ENCODE measurements around the gene RABGGTA.

RABGGTA gene

DNA sequence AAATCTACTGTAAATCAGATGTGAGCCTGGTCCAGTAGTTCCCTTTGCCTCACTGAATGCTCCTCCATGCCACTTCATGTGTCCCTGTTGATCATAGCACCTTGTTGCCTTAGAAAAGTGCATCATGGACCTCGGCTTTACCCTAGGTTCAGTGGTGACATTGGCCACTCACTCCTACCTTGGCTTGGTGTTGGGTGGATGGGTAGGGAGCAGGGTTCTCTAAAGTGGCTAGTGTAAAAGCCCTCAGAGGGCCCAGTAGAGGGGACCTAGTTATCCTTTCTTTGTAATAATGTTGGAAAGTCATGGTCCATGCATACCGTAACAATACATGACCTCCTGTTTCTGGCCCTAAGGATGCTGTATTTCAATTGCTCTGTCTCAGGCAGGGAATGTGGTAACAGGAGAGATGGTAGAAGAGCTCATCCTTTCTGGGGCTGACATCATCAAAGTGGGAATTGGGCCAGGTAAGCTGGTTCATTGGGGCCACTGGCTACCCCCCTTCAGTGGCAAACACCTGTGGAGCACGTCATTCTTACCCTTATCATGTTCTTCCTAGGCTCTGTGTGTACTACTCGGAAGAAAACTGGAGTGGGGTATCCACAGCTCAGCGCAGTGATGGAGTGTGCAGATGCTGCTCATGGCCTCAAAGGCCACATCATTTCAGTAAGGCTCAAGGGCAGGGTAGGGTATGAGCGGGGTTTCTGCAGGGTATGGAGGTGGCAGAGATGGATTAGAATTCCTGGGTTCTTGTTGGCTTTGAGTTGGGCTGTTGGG lies 34.5 kb downstream of the RABGGTA start:
- TF ChIP-seq, protein P1, sequence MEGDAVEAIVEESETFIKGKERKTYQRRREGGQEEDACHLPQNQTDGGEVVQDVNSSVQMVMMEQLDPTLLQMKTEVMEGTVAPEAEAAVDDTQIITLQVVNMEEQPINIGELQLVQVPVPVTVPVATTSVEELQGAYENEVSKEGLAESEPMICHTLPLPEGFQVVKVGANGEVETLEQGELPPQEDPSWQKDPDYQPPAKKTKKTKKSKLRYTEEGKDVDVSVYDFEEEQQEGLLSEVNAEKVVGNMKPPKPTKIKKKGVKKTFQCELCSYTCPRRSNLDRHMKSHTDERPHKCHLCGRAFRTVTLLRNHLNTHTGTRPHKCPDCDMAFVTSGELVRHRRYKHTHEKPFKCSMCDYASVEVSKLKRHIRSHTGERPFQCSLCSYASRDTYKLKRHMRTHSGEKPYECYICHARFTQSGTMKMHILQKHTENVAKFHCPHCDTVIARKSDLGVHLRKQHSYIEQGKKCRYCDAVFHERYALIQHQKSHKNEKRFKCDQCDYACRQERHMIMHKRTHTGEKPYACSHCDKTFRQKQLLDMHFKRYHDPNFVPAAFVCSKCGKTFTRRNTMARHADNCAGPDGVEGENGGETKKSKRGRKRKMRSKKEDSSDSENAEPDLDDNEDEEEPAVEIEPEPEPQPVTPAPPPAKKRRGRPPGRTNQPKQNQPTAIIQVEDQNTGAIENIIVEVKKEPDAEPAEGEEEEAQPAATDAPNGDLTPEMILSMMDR (IDR thresholded peaks at IDR 0.05; ENCODE audit: low read depth, low read length) = no peak
- H3K4me3 ChIP-seq (ENCODE audit: low read depth, low read length) = no peak overlapping the region

DNA sequence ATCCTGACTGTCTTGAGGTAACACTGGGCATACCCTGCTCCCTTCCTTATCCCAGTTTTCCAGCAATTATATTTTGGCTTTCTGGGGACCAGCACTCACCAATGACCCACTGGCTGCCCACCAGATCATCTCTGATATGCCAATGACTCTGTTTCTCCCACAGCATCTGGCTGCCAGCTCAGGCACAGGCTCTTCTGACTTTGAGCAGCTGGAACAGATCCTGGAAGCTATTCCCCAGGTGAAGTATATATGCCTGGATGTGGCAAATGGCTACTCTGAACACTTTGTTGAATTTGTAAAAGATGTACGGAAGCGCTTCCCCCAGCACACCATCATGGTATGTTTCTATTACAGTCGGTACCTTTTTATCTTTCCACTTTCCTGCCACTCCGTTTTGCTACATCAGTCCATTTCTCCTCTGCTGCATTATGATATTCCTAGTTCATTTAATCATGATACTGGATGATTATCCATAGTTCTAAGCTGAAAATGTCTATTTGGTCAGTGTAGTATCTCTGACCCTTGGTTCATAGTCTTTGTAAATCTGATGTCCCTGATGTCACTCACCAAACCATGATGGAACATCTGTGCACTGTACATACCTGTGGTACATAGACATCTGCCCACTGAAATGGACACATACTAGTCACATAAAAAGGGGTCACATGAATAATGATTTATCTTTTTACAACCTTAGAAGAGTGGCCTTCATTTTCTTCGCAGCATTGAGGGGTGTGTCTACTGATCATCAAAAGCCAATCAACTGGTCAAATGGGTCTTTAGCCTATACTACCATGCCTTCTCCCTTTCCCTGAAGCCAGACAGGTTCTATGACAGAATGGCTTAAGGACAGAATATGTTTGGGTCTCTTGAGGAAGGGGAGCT lies 35.4 kb downstream of the RABGGTA start:
- H3K4me3 ChIP-seq (ENCODE audit: low read depth, low read length) = no peak overlapping the region
- TF ChIP-seq, protein P1 (IDR thresholded peaks at IDR 0.05; ENCODE audit: low read depth, low read length) = no peak

DNA sequence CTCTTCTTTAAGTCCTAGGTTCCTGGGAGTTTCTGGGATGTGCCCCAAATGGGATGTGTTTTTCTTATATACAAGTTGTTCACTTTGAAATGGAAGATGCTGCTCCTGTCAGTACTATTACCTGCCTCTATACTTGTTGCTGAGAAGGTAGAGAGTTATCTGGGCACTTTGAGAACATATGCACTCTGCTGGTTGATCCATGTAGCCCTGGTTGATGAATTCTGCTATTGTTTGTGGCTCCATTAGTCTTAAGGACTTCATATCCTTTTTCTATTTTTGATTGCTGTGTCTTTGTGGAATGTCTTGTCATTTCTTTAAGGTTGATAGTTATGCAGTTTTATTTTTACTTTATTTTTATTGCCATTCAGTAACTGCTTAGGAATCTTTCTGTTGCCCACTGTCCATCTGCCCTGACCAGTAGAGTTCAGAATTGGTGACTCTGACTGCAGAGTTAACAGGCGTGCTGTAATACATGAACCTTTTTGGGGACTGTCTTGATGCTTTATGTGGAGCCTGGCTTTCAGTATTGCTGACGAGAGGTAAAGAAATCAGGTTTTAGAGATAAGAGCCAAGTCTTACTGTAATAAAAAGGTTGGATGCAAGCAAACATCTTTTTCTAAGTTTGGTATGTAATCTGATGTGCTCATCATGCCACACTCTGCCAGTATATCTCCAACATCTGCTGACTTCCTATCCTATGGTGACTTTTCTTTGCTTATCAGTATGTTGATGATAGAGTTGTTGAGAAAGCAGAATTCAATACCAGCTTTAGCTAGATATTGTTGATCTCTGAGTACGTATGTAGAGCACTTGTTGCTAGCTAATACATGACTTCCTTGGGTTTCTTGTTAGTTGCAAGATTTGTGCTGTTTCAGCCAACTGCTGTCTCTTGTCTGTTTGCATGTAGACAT lies 37.0 kb downstream of the RABGGTA start:
- no peak overlapping the region for H3K4me3 ChIP-seq (ENCODE audit: low read depth, low read length)

DNA sequence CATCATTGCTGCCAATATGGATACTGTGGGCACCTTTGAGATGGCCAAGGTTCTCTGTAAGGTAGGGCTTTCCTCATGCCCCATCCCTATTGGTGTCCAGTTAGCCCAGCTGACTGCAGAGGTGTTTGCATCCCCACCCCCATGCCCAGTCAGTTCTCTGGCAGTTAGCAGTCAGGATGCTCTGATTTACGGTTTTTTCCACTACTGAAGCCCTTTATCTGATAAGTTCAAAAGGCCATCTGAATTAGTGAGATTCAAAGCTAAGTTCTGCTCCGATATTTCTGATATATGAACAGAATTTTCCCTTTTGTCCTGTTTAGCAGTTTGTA lies 37.9 kb downstream of the RABGGTA start:
- H3K4me3 ChIP-seq (ENCODE audit: low read depth, low read length) = peak overlapping the region; percentile 95

More for the DNA sequence above, 37.0 kb downstream of the RABGGTA start:
- TF ChIP-seq, protein P1 (IDR thresholded peaks at IDR 0.05; ENCODE audit: low read depth, low read length) = no peak

DNA sequence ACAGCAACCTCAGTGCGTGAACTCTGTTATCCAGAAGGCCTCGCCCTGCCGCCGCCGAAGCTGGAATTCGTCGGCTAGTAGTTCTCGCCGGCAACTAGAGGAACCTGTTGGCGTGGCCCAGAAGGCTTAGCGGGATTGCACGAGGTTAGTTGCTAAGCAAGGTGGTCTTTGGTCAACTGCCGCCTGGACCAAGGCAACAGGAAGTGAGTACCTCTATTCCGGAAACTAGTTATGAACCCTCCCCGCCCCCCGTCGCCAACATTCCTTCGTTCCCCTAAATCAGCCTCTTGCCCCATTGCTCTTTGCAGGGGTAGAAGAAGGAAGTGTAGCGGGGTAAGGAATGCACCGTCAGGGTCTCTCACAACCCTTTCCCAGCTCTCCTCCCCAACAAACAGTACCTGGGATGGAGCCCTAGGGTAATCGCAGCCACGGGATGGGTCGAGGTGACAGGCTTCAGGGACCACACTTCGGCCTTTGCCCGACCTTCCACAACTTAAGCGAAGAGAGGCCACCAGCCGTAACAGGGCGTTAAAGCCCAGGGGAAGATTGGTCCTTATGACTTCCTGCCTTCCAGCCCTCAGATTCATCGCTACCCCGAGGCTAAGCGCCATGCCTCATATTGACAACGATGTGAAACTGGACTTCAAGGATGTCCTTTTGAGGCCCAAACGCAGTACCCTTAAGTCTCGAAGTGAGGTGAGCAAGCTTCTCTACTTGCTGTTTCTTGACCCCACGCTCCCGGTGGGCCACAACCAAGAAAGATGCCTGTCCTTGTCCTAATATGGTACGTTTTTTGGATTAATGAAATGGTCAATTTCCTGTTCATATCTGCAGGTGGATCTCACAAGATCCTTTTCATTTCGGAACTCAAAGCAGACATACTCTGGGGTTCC lies 38.5 kb downstream of the RABGGTA start, which contains the start of gene GMPR2:
GMPR2 (plus strand) TSS at position 285 of the 893 bp plus-strand sequence; CDS start at position 610, 325 bp downstream.
- TF ChIP-seq, protein P1 (IDR thresholded peaks at IDR 0.05; ENCODE audit: low read depth, low read length) = no peak
- peak within 1 kb of the TSS; percentile 95 for H3K4me3 ChIP-seq (ENCODE audit: low read depth, low read length)

More for the DNA sequence above, 37.9 kb downstream of the RABGGTA start:
- TF ChIP-seq, protein P1 (IDR thresholded peaks at IDR 0.05; ENCODE audit: low read depth, low read length) = no peak

DNA sequence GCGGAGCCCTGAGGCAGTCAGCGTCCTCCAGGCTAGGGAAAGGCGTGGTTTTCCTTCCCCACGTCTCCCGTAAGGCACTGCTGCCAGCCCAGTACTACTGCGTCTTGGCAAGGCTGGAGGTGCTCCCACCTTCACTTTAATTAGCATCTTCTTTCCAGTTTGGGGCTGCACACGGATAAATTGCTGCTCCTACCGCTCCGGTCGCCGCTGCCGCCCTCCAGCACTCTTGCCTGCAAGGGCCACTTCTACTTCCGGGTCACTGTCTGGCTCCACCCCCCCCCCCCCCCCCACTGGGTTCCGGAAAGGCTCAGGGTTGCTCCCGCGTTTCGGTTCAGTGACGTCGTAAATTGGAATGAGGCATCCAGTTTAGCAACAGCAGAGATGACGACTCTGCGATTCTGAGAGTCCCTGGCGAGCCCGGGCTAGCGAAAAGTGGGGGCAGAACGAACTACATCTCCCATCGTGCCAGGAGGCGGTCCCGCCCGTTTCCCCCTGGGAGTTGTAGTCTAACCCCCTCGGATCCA lies 39.2 kb downstream of the RABGGTA start, which contains the start of gene NEDD8:
NEDD8 (minus strand) TSS at position 247 of the 524 bp plus-strand sequence; CDS start at position 147, 100 bp downstream.
- TF ChIP-seq, protein P1 (IDR thresholded peaks at IDR 0.05; ENCODE audit: low read depth, low read length) = no peak

More for the DNA sequence above, 39.2 kb downstream of the RABGGTA start, which contains the start of gene NEDD8:
- H3K4me3 ChIP-seq (ENCODE audit: low read depth, low read length) = peak within 1 kb of the TSS; percentile 95

Measured in WI38 (cell line).